Stimulated activated CD8-positive, alpha-beta memory T cell treated with anti-CD3 and anti-CD28 coated beads, Interleukin-4, amount 100 ng/mL, for 48 hours (primary cell): Measurements from ENCODE around the gene MS4A3.
"Not testable (repeated sequence)": the region's sequence is repeated elsewhere in the genome, so short reads cannot be mapped to it uniquely, and the experiment has no call there.

Source experiments
- DNase-seq: peaks from one replicate; pipeline ENCODE4 v3.0.0-alpha.2; 2020

Gene MS4A3

GRCh38 chr11:60095477-60096120, 39.1 kb downstream of the MS4A3 start:
- no peak for DNase-seq

GRCh38 chr11:60097189-60097588, 40.7 kb downstream of the MS4A3 start:
- no peak for DNase-seq

- no peak for DNase-seq
These were observed 42.0 kb downstream of the MS4A3 start for GRCh38 chr11:60098508-60098907.

- no peak for DNase-seq
These were observed 44.1 kb downstream of the MS4A3 start for GRCh38 chr11:60100516-60100915.

- DNase-seq: not testable (repeated sequence)
These were observed 44.9 kb downstream of the MS4A3 start for GRCh38 chr11:60101368-60101767.

GRCh38 chr11:60104471-60105115, 48.1 kb downstream of the MS4A3 start:
- DNase-seq: not testable (repeated sequence)

- DNase-seq: not testable (repeated sequence)
These were observed 52.2 kb downstream of the MS4A3 start for GRCh38 chr11:60108631-60109030.

- no peak for DNase-seq
These were observed 55.3 kb downstream of the MS4A3 start for GRCh38 chr11:60111793-60112192.

GRCh38 chr11:60116996-60117790, 60.7 kb downstream of the MS4A3 start:
- no peak for DNase-seq

- no peak for DNase-seq
These were observed 61.9 kb downstream of the MS4A3 start for GRCh38 chr11:60118338-60118737.

- DNase-seq: no peak
These were observed 63.2 kb downstream of the MS4A3 start for GRCh38 chr11:60119710-60120109.
